MM.1S (cell line): Measurements from ENCODE around the gene IMMT.

Source experiments
- DNase-seq: peaks from one replicate; pipeline ENCODE4 v3.0.0-alpha.2; 2015
- H2AFZ ChIP-seq: fragments of 300-600 bp; sonication (generic); 2 replicates; pipeline ENCODE4 v1.6.0; 2016; ENCODE audit warnings: antibody characterized with exemption, low read length
- H3F3A ChIP-seq: fragments of 300-600 bp; sonication (generic); 2 replicates; pipeline ENCODE4 v1.6.1; 2016; ENCODE audit warnings: mild to moderate bottlenecking, antibody characterized with exemption, low read length, moderate library complexity, mixed read lengths; ENCODE audit not compliant: insufficient read depth
- H3K27ac ChIP-seq: fragments of 300-600 bp; sonication (generic); 2 replicates; pipeline ENCODE4 v1.5.1; 2016; ENCODE audit warnings: mild to moderate bottlenecking, low read length
- H3K27me3 ChIP-seq: fragments of 300-600 bp; sonication (generic); replicated peaks from 2 replicates; pipeline ENCODE4 v1.6.0; 2016; ENCODE audit warnings: low read length; ENCODE audit not compliant: insufficient read depth
- H3K36me3 ChIP-seq: fragments of 300-600 bp; sonication (generic); replicated peaks from 2 replicates; pipeline ENCODE4 v1.6.1; 2016; ENCODE audit warnings: mild to moderate bottlenecking, low read length, mixed read lengths; ENCODE audit not compliant: insufficient read depth
- H3K4me1 ChIP-seq: fragments of 300-600 bp; sonication (generic); 2 replicates; pipeline ENCODE4 v1.6.1; 2016; ENCODE audit warnings: low read length, mixed read lengths
- H3K4me2 ChIP-seq: fragments of 300-600 bp; sonication (generic); 2 replicates; pipeline ENCODE4 v1.6.0; 2016; ENCODE audit warnings: low read depth, low read length
- H3K4me3 ChIP-seq: fragments of 300-600 bp; sonication (generic); 2 replicates; pipeline ENCODE4 v1.5.1; 2016; ENCODE audit warnings: low read length, mixed read lengths
- H3K79me2 ChIP-seq: fragments of 300-600 bp; sonication (generic); 2 replicates; pipeline ENCODE4 v1.6.1; 2016; ENCODE audit warnings: mixed run types, low read length, mixed read lengths
- H3K9ac ChIP-seq: fragments of 300-600 bp; sonication (generic); 2 replicates; pipeline ENCODE4 v1.6.1; 2016; ENCODE audit warnings: low read length, mixed read lengths
- H3K9me2 ChIP-seq: fragments of 300-600 bp; sonication (generic); replicated peaks from 2 replicates; pipeline ENCODE4 v1.6.1; 2016; ENCODE audit warnings: mild to moderate bottlenecking, low read length, mixed read lengths; ENCODE audit not compliant: insufficient read depth
- H3K9me3 ChIP-seq: fragments of 300-600 bp; sonication (generic); replicated peaks from 2 replicates; pipeline ENCODE4 v1.6.1; 2016; ENCODE audit warnings: mild to moderate bottlenecking, low read length, mixed read lengths; ENCODE audit not compliant: insufficient read depth
- H4K20me1 ChIP-seq: fragments of 300-600 bp; sonication (generic); 2 replicates; pipeline ENCODE4 v1.6.1; 2016; ENCODE audit warnings: mild to moderate bottlenecking, low read length, moderate library complexity, mixed read lengths; ENCODE audit not compliant: insufficient read depth
- EZH2 ChIP-seq: fragments of 300-600 bp; sonication (generic); optimal IDR thresholded peaks from 2 replicates; pipeline ENCODE3; 2017; ENCODE audit warnings: low read depth, mild to moderate bottlenecking, antibody characterized with exemption, low read length, mixed read lengths
- EZH2phosphoT487 ChIP-seq: fragments of 300-600 bp; sonication (generic); IDR thresholded peaks from 2 replicates; pipeline ENCODE4 v1.6.1; 2018; ENCODE audit warnings: antibody characterized with exemption, low read length
- TF ChIP-seq, protein P1 (sequence below): fragments of 300-600 bp; sonication (generic); IDR thresholded peaks from 2 replicates; pipeline ENCODE4 v1.5.1; 2016; ENCODE audit warnings: antibody characterized with exemption, low read length, mixed read lengths

The IMMT gene

DNA sequence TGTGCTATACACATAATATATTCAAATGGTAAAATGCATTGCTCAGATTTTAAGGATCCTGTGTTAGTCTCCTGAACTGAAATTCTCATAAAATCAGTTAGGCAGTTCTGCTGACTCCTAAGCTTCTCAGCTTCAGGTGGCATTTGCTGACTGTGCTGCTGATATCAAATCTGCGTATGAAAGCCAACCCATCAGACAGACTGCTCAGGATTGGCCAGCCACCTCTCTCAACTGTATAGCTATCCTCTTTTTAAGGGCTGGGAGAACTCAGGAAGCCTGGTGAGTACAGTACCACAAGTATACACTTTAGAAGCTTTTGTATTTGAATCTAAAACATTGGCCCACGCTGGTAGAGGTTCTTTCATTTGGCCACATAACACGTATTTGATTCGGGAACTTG is 60.6 kb downstream of the IMMT start:
- Histone ChIP-seq H3K9ac (no peak overlapping the region), H4K20me1 (no peaks in the 10 kb centered on the region)
- TF ChIP-seq EZH2phosphoT487 (no peak), EZH2 (no peak)
- TF ChIP-seq, protein P1, sequence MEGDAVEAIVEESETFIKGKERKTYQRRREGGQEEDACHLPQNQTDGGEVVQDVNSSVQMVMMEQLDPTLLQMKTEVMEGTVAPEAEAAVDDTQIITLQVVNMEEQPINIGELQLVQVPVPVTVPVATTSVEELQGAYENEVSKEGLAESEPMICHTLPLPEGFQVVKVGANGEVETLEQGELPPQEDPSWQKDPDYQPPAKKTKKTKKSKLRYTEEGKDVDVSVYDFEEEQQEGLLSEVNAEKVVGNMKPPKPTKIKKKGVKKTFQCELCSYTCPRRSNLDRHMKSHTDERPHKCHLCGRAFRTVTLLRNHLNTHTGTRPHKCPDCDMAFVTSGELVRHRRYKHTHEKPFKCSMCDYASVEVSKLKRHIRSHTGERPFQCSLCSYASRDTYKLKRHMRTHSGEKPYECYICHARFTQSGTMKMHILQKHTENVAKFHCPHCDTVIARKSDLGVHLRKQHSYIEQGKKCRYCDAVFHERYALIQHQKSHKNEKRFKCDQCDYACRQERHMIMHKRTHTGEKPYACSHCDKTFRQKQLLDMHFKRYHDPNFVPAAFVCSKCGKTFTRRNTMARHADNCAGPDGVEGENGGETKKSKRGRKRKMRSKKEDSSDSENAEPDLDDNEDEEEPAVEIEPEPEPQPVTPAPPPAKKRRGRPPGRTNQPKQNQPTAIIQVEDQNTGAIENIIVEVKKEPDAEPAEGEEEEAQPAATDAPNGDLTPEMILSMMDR, result no peak

DNA sequence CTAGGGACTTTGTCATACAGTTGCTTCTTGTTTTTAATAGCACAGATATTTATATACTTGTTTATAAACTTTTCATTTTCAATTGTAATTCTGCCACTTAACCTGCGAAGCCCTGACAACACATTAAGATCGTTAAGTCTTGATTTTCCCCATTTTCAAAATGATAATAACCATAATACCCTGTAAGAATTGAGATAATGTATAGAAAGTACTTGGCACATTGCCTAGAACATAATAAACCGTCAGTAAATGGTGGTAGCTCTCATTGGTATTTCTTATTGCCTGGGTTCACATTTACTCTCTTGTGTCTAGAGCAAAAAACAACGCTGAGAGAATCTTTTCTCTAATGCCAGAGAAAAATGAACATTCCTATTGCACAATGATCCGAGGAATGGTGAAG is 70.6 kb downstream of the IMMT start:
- no peak overlapping the region for H3K27ac ChIP-seq
- peaks cover 33% of the 10 kb centered on the region for H3K79me2 ChIP-seq
- no peak for DNase-seq
- no peaks in the 10 kb centered on the region for H3K4me1 ChIP-seq
- H3K27me3 ChIP-seq, result no peaks in the 10 kb centered on the region
- no peak overlapping the region for H3K9ac ChIP-seq
- H3K9me2 ChIP-seq, result no peaks in the 10 kb centered on the region
- H3F3A ChIP-seq, result no peaks in the 10 kb centered on the region
- H2AFZ ChIP-seq, result no peak overlapping the region
- H4K20me1 ChIP-seq, result no peaks in the 10 kb centered on the region
- H3K9me3 ChIP-seq, result no peaks in the 10 kb centered on the region
- H3K36me3 ChIP-seq, result peaks cover 29% of the 10 kb centered on the region; the same call in 1 of the 2 replicates
- TF ChIP-seq, protein P1, result no peak
- TF ChIP-seq EZH2phosphoT487, result no peak
- TF ChIP-seq EZH2, result no peak
- no peak overlapping the region for H3K4me3 ChIP-seq
- H3K4me2 ChIP-seq, result no peak overlapping the region

More for the DNA sequence above, 60.6 kb downstream of the IMMT start:
- Histone ChIP-seq H2AFZ (no peak overlapping the region), H3K27ac (no peak overlapping the region), H3K9me2 (no peaks in the 10 kb centered on the region), H3K4me3 (no peak overlapping the region), H3K9me3 (no peaks in the 10 kb centered on the region), H3K4me2 (no peak overlapping the region), H3K79me2 (no peaks in the 10 kb centered on the region), H3K4me1 (no peaks in the 10 kb centered on the region), H3K36me3 (peaks cover 53% of the 10 kb centered on the region), H3F3A (no peaks in the 10 kb centered on the region), H3K27me3 (no peaks in the 10 kb centered on the region)
- no peak for DNase-seq

DNA sequence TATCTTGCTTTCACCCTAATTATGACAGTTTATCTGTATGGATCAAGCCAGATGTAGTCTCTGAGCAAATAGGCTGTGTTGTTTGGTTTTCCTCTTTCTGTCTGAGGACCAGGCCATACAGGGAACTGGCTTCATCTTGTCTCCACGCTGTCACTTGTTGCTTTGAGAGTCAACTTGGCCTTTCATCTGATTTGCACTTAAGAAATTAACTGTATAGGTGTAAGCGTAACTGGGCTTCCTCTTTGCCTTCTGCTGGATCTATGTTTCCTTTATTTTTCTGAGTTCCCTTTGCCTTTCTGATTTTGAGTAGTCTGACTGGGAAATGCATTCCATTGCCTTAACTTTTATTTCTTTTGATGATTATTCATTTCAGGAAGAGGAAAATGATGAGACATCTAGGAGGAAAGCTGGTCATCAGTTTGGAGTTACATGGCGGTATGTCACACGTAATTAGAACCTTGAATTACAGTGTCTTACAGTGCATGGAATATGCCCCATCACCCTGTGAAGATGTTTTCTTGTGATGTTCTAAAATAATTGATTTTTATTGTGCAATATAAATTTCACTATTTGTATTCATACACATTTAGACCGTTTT is 71.8 kb downstream of the IMMT start:
- H3K79me2 ChIP-seq, result peaks cover 39% of the 10 kb centered on the region
- no peaks in the 10 kb centered on the region for H3K27me3 ChIP-seq
- peaks cover 33% of the 10 kb centered on the region; the same call in 1 of the 2 replicates for H3K36me3 ChIP-seq
- H3K9me3 ChIP-seq, result no peaks in the 10 kb centered on the region
- no peaks in the 10 kb centered on the region for H3K4me1 ChIP-seq
- TF ChIP-seq EZH2phosphoT487, result no peak
- H3K4me2 ChIP-seq, result no peak overlapping the region
- no peak for DNase-seq
- H3K27ac ChIP-seq, result no peak overlapping the region
- H4K20me1 ChIP-seq, result no peaks in the 10 kb centered on the region
- H2AFZ ChIP-seq, result no peak overlapping the region
- H3K9ac ChIP-seq, result no peak overlapping the region
- H3K9me2 ChIP-seq, result no peaks in the 10 kb centered on the region
- H3F3A ChIP-seq, result no peaks in the 10 kb centered on the region
- H3K4me3 ChIP-seq, result no peak overlapping the region

DNA sequence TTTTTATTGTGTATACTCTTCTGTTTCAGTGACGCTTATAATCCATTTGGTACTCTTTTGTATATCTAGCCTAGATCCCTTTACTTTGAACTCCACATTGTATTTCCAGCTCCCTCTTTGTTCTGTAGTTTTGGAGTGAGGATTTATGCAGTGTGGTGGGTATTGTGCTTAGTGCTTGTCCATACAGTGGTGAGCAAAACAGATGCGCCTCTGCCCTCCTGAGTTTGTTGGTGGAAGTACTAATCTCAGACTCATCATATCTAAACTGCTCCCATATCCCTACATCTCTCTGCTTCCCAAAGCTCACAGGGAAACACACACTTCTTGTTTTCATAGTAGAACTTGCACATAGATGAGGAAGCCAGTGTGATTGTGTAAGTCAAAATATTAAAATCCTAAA is 77.1 kb downstream of the IMMT start:
- no peaks in the 10 kb centered on the region for H3K27me3 ChIP-seq
- H3K4me1 ChIP-seq, result no peaks in the 10 kb centered on the region
- H3K27ac ChIP-seq, result no peak overlapping the region
- H3K9ac ChIP-seq, result no peak overlapping the region
- peaks cover 25% of the 10 kb centered on the region for H4K20me1 ChIP-seq
- H2AFZ ChIP-seq, result no peak overlapping the region
- no peaks in the 10 kb centered on the region for H3K9me3 ChIP-seq
- no peaks in the 10 kb centered on the region for H3K9me2 ChIP-seq
- no peak for DNase-seq
- no peak overlapping the region for H3K4me3 ChIP-seq
- peaks cover 4% of the 10 kb centered on the region; the same call in 1 of the 2 replicates for H3F3A ChIP-seq
- H3K4me2 ChIP-seq, result no peak overlapping the region
- peaks cover 51% of the 10 kb centered on the region for H3K36me3 ChIP-seq
- peaks cover 82% of the 10 kb centered on the region for H3K79me2 ChIP-seq
- TF ChIP-seq, protein P1, result no peak
- TF ChIP-seq EZH2phosphoT487 (no peak), EZH2 (no peak)
